H9 (cell line): ENCODE data around the gene MXD3. TPM values are rescaled to one million over a fixed set of nuclear protein-coding genes. Genes with fewer than 3 reads are reported as not detected.

Experiments
- DNase-seq: peaks from one replicate; pipeline ENCODE4 v3.0.0-alpha.2; 2017
- H2AFZ ChIP-seq: one replicate; pipeline ENCODE4 v1.6.1; 2013; ENCODE audit warnings: mild to moderate bottlenecking, low read length, control low read depth, moderate library complexity
- H2AK5ac ChIP-seq: 2 replicates; pipeline ENCODE4 v1.6.1; 2013; ENCODE audit warnings: low read length, control low read depth, mixed read lengths; ENCODE audit not compliant: insufficient read length
- H2BK120ac ChIP-seq: one replicate; pipeline ENCODE4 v1.6.1; 2013; ENCODE audit warnings: low read depth, mild to moderate bottlenecking, low read length, control low read depth, inconsistent platforms; ENCODE audit not compliant: poor library complexity, severe bottlenecking
- H2BK12ac ChIP-seq: 2 replicates; pipeline ENCODE4 v1.6.1; 2013; ENCODE audit warnings: low read length, control low read depth, mixed read lengths, low read depth; ENCODE audit not compliant: insufficient read length
- H2BK15ac ChIP-seq: 2 replicates; pipeline ENCODE4 v1.6.1; 2013; ENCODE audit warnings: low read depth, low read length, control low read depth
- H2BK20ac ChIP-seq: one replicate; pipeline ENCODE4 v1.6.1; 2013; ENCODE audit warnings: low read depth, mild to moderate bottlenecking, low read length, control low read depth, inconsistent platforms; ENCODE audit not compliant: poor library complexity, severe bottlenecking
- H2BK5ac ChIP-seq: 2 replicates; pipeline ENCODE4 v1.6.1; 2013; ENCODE audit warnings: low read length, control low read depth, mixed read lengths; ENCODE audit not compliant: insufficient read length
- H3K14ac ChIP-seq: 2 replicates; pipeline ENCODE4 v1.6.1; 2013; ENCODE audit warnings: low read length, control low read depth; ENCODE audit not compliant: insufficient read depth
- H3K18ac ChIP-seq: 2 replicates; pipeline ENCODE4 v1.6.1; 2013; ENCODE audit warnings: low read depth, mild to moderate bottlenecking, mixed read lengths, low read length, control low read depth; ENCODE audit not compliant: insufficient read length
- H3K23ac ChIP-seq: 2 replicates; pipeline ENCODE4 v1.6.1; 2013; ENCODE audit warnings: low read length, control low read depth, mixed read lengths, low read depth; ENCODE audit not compliant: insufficient read length
- H3K23me2 ChIP-seq: 2 replicates; pipeline ENCODE4 v1.6.1; 2013; ENCODE audit warnings: low read depth, mild to moderate bottlenecking, mixed read lengths, low read length, control low read depth; ENCODE audit not compliant: insufficient read length, poor library complexity, severe bottlenecking
- H3K27ac ChIP-seq: 2 replicates; pipeline ENCODE4 v1.5.1; 2013; ENCODE audit warnings: low read length, control low read depth, mixed read lengths, low read depth; ENCODE audit not compliant: insufficient read length
- H3K27me3 ChIP-seq: 2 replicates; pipeline ENCODE4 v1.6.1; 2013; ENCODE audit warnings: low read length, control low read depth, inconsistent platforms; ENCODE audit not compliant: insufficient read depth
- H3K4ac ChIP-seq: 2 replicates; pipeline ENCODE4 v1.6.1; 2013; ENCODE audit warnings: low read depth, mild to moderate bottlenecking, control low read depth, inconsistent platforms, low read length, moderate library complexity
- H3K4me1 ChIP-seq: 2 replicates; pipeline ENCODE4 v1.6.1; 2013; ENCODE audit warnings: low read length, control low read depth, inconsistent platforms; ENCODE audit not compliant: insufficient read depth
- H3K4me2 ChIP-seq: 2 replicates; pipeline ENCODE4 v1.6.1; 2013; ENCODE audit warnings: low read length, control low read depth, mixed read lengths; ENCODE audit not compliant: insufficient read length, insufficient read depth
- H3K56ac ChIP-seq: 2 replicates; pipeline ENCODE4 v1.6.1; 2013; ENCODE audit warnings: low read depth, mild to moderate bottlenecking, mixed read lengths, low read length, control low read depth; ENCODE audit not compliant: insufficient read length
- H3K79me1 ChIP-seq: 2 replicates; pipeline ENCODE4 v1.6.1; 2013; ENCODE audit warnings: low read depth, mild to moderate bottlenecking, moderate library complexity, low read length, control low read depth, inconsistent platforms; ENCODE audit not compliant: insufficient read depth, poor library complexity, severe bottlenecking
- H3K79me2 ChIP-seq: 2 replicates; pipeline ENCODE4 v1.6.1; 2013; ENCODE audit warnings: low read length, control low read depth, inconsistent platforms; ENCODE audit not compliant: insufficient read depth
- H3K9ac ChIP-seq: 2 replicates; pipeline ENCODE4 v1.6.1; 2013; ENCODE audit warnings: low read length, control low read depth, mixed read lengths; ENCODE audit not compliant: insufficient read length; ENCODE audit errors: extremely low read depth
- H3K9me3 ChIP-seq: one replicate; pipeline ENCODE4 v1.6.1; 2013; ENCODE audit warnings: low read depth, low read length, inconsistent platforms; ENCODE audit not compliant: control insufficient read depth
- H3T11ph ChIP-seq: one replicate; pipeline ENCODE4 v1.6.1; 2013; ENCODE audit warnings: mild to moderate bottlenecking, low read length, control low read depth, inconsistent platforms
- H4K20me1 ChIP-seq: one replicate; pipeline ENCODE4 v1.6.1; 2013; ENCODE audit not compliant: control insufficient read depth, insufficient read length, insufficient read depth
- H4K5ac ChIP-seq: 2 replicates; pipeline ENCODE4 v1.6.1; 2013; ENCODE audit warnings: low read depth, mild to moderate bottlenecking, mixed read lengths, low read length, control low read depth; ENCODE audit not compliant: insufficient read length
- H4K8ac ChIP-seq: replicated peaks from 2 replicates; pipeline ENCODE4 v1.6.1; 2013; ENCODE audit warnings: low read length, control low read depth, mixed read lengths, low read depth; ENCODE audit not compliant: insufficient read length
- H4K91ac ChIP-seq: 2 replicates; pipeline ENCODE4 v1.6.1; 2013; ENCODE audit warnings: low read depth, mild to moderate bottlenecking, moderate library complexity, mixed read lengths, low read length, control low read depth; ENCODE audit not compliant: insufficient read length
- H3K27ac Mint-ChIP-seq, 3 experiments: 2 replicates in 2 of 3; 3 replicates in 1 of 3; pipeline ENCODE4 v1.8.0; 2020 to 2021; ENCODE audit warnings: mixed read lengths in 3 of 3, mild to moderate bottlenecking in 1 of 3, moderate library complexity in 1 of 3
- H3K27me3 Mint-ChIP-seq: 2 replicates; pipeline ENCODE4 v1.8.0; 2021; ENCODE audit warnings: low read depth, mild to moderate bottlenecking, moderate library complexity, mixed read lengths
- H3K36me3 Mint-ChIP-seq, 3 experiments: 2 replicates in 2 of 3; 3 replicates in 1 of 3; pipeline ENCODE4 v1.8.0; 2020 to 2021; ENCODE audit warnings: low read depth in 3 of 3, mixed read lengths in 3 of 3; ENCODE audit not compliant: insufficient read depth in 1 of 3
- H3K4me1 Mint-ChIP-seq, 2 experiments: 2 replicates each; pipeline ENCODE4 v1.8.0; 2020; ENCODE audit warnings: mixed read lengths in 2 of 2
- H3K4me3 Mint-ChIP-seq, 2 experiments: 2 replicates in 1 of 2; 3 replicates in 1 of 2; pipeline ENCODE4 v1.8.0; 2020 to 2021; ENCODE audit warnings: mild to moderate bottlenecking in 2 of 2, mixed read lengths in 2 of 2, moderate library complexity in 1 of 2
- H3K9me3 Mint-ChIP-seq, 2 experiments: 2 replicates in 1 of 2; 3 replicates in 1 of 2; pipeline ENCODE4 v1.8.0; 2020; ENCODE audit warnings: mild to moderate bottlenecking in 2 of 2, mixed read lengths in 2 of 2, moderate library complexity in 1 of 2
- WGBS: extraction: QIAGEN DNeasy Blood & Tissue Kit; methylation state at CpG from one replicate; pipeline ENCODE4 v1.1.7; 2013; ENCODE audit warnings: missing lambda C conversion rate, low lambda C conversion rate, mixed read lengths; ENCODE audit not compliant: insufficient read length; ENCODE audit errors: extremely low coverage; 5-methylcytosine and 5-hydroxymethylcytosine counted together
- total RNA-seq: library from RNA; stranded (reverse); gene quantifications from 2 replicates; pipeline ENCODE4 v1.2.1, GENCODE V29; 2021
- TF ChIP-seq, protein P1 (sequence below): fragments of 200-600 bp; sonication (generic); conservative IDR thresholded peaks from 3 replicates; pipeline ENCODE4 v1.8.0; 2021; ENCODE audit warnings: antibody characterized with exemption, mild to moderate bottlenecking

The MXD3 gene
- total RNA-seq, 1 experiment from 2014 or later = 9.8 TPM

DNA sequence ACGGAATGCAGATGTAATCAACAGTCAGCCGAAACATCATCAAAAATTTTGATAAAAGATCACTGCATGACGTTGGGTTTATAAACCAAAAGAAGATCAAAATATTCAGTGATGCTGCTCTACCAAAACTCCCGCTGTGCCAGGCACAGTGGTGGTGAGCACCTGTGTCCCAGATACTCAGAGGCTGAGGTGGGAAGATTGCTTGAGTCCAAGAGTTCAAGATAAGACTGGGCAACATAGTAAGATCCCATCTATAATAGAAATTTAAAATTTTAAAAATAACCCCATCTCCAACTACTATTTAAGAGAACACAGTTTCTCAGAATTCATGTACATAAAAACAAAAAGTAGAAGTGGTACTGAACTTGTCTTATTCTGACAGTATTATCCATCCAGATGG is 36.0 kb upstream of the MXD3 start:
- H3K56ac ChIP-seq = no peak overlapping the region
- H2BK12ac ChIP-seq = no peak overlapping the region
- H2BK120ac ChIP-seq = no peak overlapping the region
- no peak overlapping the region for H2AK5ac ChIP-seq
- no CpG with 5 or more reads among the region's 4 CpGs for WGBS
- peaks cover 4% of the 10 kb centered on the region for H3K79me1 ChIP-seq
- H4K20me1 ChIP-seq = no peaks in the 10 kb centered on the region
- no peaks in the 10 kb centered on the region; the same call in 1 of the 2 replicates for H3K27me3 Mint-ChIP-seq
- no peak overlapping the region for H2BK20ac ChIP-seq
- no peak for DNase-seq
- H2BK5ac ChIP-seq = no peak overlapping the region
- peaks cover 19% of the 10 kb centered on the region for H3K79me2 ChIP-seq
- peaks cover 4 to 31% (median 31%) of the 10 kb centered on the region in 3 experiments; a peak in 6 of 7 replicates for H3K36me3 Mint-ChIP-seq
- no peak overlapping the region for H3K4me2 ChIP-seq
- H4K5ac ChIP-seq = no peak overlapping the region
- H3K27ac ChIP-seq = no peak overlapping the region
- no peak overlapping the region for H2AFZ ChIP-seq
- peaks cover 7% of the 10 kb centered on the region for H3K23me2 ChIP-seq
- no peak overlapping the region for H3K14ac ChIP-seq
- no peaks in the 10 kb centered on the region for H3K9me3 ChIP-seq
- no peak overlapping the region for H3K4ac ChIP-seq
- H3K4me1 ChIP-seq = peaks cover 3% of the 10 kb centered on the region; the same call in 1 of the 2 replicates
- no peaks in the 10 kb centered on the region for H3K27me3 ChIP-seq
- H3K4me1 Mint-ChIP-seq = peaks cover 20 to 24% of the 10 kb centered on the region in 2 experiments
- TF ChIP-seq, protein P1, sequence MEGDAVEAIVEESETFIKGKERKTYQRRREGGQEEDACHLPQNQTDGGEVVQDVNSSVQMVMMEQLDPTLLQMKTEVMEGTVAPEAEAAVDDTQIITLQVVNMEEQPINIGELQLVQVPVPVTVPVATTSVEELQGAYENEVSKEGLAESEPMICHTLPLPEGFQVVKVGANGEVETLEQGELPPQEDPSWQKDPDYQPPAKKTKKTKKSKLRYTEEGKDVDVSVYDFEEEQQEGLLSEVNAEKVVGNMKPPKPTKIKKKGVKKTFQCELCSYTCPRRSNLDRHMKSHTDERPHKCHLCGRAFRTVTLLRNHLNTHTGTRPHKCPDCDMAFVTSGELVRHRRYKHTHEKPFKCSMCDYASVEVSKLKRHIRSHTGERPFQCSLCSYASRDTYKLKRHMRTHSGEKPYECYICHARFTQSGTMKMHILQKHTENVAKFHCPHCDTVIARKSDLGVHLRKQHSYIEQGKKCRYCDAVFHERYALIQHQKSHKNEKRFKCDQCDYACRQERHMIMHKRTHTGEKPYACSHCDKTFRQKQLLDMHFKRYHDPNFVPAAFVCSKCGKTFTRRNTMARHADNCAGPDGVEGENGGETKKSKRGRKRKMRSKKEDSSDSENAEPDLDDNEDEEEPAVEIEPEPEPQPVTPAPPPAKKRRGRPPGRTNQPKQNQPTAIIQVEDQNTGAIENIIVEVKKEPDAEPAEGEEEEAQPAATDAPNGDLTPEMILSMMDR = no peak
- H4K91ac ChIP-seq = no peak overlapping the region
- no peak overlapping the region for H3K27ac Mint-ChIP-seq
- H3K9me3 Mint-ChIP-seq = no peaks in the 10 kb centered on the region
- H3T11ph ChIP-seq = no peak overlapping the region
- no peak overlapping the region for H2BK15ac ChIP-seq
- H4K8ac ChIP-seq = no peak overlapping the region
- H3K9ac ChIP-seq = no peak overlapping the region
- H3K18ac ChIP-seq = no peak overlapping the region
- no peak overlapping the region for H3K23ac ChIP-seq
- no peak overlapping the region for H3K4me3 Mint-ChIP-seq
